Measurements from ENCODE around the gene WFIKKN1.

WFIKKN1 gene, protein sequence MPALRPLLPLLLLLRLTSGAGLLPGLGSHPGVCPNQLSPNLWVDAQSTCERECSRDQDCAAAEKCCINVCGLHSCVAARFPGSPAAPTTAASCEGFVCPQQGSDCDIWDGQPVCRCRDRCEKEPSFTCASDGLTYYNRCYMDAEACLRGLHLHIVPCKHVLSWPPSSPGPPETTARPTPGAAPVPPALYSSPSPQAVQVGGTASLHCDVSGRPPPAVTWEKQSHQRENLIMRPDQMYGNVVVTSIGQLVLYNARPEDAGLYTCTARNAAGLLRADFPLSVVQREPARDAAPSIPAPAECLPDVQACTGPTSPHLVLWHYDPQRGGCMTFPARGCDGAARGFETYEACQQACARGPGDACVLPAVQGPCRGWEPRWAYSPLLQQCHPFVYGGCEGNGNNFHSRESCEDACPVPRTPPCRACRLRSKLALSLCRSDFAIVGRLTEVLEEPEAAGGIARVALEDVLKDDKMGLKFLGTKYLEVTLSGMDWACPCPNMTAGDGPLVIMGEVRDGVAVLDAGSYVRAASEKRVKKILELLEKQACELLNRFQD

DNA sequence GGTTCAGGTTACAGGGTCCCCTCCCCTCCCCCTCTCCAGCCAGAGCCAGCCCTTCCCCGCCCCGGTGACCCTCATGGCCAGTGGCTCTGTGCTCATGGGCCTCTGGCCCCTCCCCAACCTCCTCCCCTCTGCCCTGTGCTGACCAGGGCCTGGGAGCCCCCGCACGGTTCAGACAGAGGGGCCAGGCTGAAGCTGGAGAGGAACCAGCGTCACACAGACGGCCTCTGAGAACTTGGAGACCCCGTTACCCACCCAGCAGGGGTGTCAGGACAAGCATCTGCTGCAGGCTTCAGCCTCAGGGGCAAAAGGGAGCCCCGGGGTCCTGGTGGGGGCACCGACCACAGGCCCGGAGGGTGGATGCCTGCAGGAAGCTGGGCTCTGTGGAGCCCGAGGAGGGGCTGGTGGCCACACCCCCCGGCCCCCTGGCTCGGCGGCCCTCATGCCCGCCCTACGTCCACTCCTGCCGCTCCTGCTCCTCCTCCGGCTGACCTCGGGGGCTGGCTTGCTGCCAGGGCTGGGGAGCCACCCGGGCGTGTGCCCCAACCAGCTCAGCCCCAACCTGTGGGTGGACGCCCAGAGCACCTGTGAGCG is at the start of gene WFIKKN1:
Gene WFIKKN1 (plus strand): TSS at position 171 of the 591 bp plus-strand sequence. CDS start 269 bp downstream, at position 440.
- no peak for DNase-seq (ENCODE audit: low read depth)

DNA sequence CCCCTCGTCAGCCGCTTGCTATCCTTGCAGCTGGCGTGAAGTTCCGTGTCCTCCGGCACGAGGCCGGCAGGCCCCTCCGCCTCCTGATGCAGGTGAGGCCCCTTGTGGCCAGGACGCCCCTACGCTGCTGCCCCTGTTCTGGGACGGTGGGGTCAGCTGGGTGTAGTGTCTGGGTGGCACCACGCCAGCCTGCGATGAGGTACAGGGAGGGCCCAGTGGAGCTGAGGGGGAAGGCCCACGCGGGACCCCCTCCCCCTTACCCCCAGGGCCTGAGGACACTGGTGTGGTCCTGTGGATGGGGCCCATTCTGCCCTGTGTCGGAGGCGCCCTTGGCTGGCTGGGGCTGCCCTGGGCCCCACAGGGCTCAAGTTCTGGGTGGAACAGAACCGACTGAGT is 48.6 kb upstream of the WFIKKN1 start:
- DNase-seq (ENCODE audit: low read depth): no peak

- no peak for DNase-seq (ENCODE audit: low read depth)
Observed at GRCh38 chr16:582614-583331, 48.0 kb upstream of the WFIKKN1 start.

- no peak for DNase-seq (ENCODE audit: low read depth)
Observed at GRCh38 chr16:583470-583814, 47.3 kb upstream of the WFIKKN1 start.

GRCh38 chr16:583815-584591 is 46.8 kb upstream of the WFIKKN1 start:
- DNase-seq (ENCODE audit: low read depth): no peak

GRCh38 chr16:585351-585750 is 45.4 kb upstream of the WFIKKN1 start:
- DNase-seq (ENCODE audit: low read depth): no peak

DNA sequence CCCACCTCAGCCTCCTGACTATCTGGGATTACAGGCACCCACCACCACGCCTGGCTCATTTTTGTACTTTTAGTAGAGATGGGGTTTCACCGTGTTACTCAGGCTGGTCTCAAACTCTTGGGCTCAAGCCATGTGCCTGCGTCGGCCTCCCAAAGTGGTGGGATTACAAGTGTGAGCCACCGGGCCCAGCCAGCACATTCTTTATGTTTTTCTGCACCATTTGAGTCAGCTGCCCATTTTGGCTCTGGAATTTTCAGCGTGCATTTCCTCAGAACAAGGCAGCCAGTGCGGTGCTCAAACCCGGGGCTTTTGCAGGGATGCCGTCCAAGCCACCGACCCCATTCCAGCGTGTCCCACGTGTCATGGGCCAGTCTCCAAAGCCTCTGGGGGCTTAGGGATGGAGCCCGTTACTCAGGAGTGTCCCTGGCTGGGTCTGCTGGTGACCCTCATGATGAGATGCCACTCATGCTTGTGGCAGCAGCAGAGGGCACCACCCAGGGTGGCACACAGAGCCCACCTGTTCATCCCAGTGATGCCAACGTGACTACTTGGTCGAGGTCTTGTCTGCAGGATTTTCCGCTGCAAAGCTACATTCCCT is 44.6 kb upstream of the WFIKKN1 start:
- DNase-seq (ENCODE audit: low read depth): no peak

- DNase-seq (ENCODE audit: low read depth): no peak
Observed at GRCh38 chr16:586645-587590, 43.9 kb upstream of the WFIKKN1 start.

- no peak for DNase-seq (ENCODE audit: low read depth)
Observed at GRCh38 chr16:588639-588888, 42.2 kb upstream of the WFIKKN1 start.

GRCh38 chr16:588889-589657 is 41.7 kb upstream of the WFIKKN1 start:
- DNase-seq (ENCODE audit: low read depth): peak; percentile 95

- peak; percentile 99 for DNase-seq (ENCODE audit: low read depth)
Observed at GRCh38 chr16:589658-590187, 41.1 kb upstream of the WFIKKN1 start, which contains the start of gene RAB40C. RAB40C (plus strand) TSS chr16:590066; CDS start chr16:590292, 226 bp downstream.

DNA sequence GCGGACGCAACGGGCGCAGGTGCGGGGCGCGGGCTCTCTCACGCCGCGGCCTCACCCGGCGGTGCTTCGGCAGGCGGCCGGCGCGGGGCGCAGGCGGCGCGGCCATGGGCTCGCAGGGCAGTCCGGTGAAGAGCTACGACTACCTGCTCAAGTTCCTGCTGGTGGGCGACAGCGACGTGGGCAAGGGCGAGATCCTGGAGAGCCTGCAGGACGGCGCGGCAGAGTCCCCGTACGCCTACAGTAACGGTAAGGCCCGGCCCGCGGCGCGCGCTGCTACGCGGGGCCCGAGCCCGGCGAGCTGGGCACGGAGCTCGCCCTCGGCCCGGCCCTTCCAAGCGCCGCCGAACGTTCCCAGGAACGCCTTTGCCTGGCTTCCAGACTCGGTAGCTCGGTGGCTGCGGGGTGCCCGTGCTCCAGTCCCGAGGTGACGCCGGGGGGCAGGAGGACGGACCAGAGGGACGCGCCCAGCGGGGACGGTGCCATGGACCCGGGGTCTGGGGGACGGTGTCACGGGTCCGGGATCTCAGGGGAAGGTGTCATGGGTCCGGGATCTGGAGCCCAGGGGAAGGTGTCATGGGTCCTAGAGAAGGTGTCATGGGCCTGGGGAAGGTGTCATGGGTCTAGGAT is 40.5 kb upstream of the WFIKKN1 start:
- DNase-seq (ENCODE audit: low read depth): no peak

DNA sequence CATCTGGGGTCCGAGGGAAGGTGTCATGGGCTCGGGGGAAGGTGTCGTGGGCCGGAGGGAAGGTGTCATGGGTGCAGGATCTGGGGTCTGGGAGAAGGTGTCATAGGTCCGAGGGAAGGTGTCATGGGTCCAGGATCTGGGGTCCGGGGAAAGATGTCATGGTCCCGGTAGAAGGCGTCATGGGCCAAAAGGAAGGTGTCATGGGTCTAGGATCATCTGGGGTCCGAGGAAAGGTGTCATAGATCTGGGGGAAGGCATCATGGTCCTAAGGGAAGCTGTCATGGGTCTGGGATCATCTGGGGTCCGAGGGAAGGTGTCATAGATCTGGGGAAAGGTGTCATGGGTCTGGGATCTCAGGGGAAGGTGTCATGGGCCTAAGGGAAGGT is 40.0 kb upstream of the WFIKKN1 start:
- DNase-seq (ENCODE audit: low read depth): no peak

- no peak for DNase-seq (ENCODE audit: low read depth)
Observed at GRCh38 chr16:591231-591630, 39.6 kb upstream of the WFIKKN1 start.

DNA sequence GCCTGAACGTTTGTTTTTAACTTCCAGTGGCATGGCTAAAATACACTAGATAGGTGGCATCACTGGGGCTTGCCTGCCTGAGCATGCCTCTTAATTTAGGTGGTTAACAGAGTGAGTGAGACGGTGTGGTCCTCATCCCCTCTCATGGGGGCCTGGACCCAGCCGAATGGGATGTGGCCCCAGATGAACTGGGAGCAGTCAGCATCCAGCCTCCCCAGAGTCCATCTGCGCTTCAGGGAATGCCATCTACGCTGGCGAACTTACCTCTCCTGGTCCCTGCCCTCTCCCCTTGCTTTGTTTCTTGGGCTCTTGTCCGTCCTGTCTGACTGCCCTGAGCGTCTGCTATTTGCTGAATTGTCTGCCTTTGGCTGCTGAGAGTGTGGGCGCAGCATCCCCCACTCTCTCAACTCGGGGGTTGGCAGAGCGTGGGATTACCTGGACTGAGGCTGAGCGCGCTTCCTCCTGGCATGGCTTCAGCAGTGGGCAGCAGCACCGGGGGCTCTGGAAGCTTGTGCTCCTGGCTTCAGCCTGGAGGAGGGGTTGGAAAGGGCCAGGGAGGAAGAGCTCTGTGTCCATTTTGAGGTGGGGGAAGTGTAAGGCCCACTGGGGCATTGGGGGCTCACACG is 38.8 kb upstream of the WFIKKN1 start:
- DNase-seq (ENCODE audit: low read depth): no peak

DNA sequence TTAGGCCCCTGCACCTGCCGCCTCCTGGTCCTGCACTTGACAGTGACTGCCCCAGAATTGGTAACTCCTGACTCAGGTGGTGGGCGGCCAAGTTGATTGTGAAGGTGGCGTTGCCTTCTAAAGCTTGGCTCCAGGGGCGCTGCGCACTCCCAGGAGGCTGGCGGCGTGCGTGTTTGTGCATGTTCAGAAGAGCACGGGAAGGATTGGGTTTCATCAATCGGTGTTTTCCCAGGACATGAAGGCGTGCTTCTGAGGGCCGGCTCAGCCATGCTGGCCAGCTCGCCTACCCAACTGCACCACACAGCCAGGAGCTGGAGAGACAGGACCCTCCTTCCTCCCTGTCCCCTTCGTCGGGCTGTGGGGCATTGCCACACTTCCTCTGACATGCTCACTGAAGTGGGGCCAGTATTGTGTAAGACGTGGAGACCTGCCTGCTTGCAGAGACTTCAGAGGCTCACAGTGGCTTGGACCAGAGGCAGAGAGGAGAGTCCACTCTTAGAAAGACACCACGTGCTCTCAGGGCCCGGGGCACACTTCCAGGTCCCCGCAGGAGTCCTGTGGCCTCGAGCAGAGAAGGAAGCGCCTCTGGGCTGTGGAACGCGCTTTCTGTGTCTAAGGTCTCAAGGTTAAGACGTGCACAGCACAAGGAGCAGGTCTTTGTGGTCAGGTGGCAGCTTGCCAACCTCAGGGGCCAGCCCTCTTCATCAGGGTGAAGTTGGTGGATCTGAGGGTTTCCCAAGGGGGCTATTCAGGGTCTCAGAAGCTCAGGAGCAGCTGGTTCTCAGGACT is 38.1 kb upstream of the WFIKKN1 start:
- DNase-seq (ENCODE audit: low read depth): no peak

DNA sequence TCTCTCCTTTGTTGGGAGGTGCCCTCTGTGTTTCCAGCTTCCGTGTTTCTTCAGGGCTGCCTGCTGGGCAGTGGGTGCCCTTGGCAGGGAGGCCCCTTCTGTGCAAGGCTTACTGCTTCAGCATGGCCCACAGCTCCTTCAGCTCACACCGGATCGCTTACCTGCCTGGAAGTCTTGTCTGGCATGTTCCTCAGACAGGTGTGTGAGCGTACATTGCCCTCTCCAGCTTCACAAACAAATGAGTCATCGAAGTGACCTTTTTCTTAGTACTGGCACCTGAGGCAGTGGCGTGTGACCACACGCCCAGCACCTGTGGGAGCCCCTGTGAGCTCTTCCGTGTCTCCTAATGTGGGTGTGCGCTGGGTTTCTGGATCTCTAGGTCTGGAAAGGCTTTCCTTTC is 37.4 kb upstream of the WFIKKN1 start:
- DNase-seq (ENCODE audit: low read depth): no peak

DNA sequence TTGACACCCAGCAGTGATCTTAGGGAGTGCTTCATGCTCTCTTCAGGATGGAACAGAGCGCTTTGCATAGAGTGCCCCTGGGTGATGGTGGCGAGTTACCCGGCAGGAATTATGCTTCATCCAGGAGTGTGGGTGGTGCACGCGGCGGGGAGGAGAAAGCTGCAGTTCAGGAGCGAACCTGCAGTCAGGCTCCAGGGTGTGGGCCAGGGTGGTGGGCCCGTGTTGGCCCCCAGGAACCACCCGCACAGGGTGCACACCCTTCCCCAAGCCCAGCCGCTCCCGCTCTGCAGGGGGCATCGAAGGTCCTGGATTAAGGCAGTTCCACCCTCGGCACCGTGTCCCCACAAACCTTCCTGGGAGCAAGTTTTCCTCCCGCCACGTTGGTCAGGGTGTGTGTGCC is 37.0 kb upstream of the WFIKKN1 start:
- no peak for DNase-seq (ENCODE audit: low read depth)
